NCI-H345 (cell line): ENCODE results near the gene DMAP1.

Experiments
- DNase-seq: peaks from one replicate; lab custom pipeline; 2025; lab: John Stamatoyannopoulos, UW

The DMAP1 gene

GRCh38 chr1:44254392-44254910 lies 41.2 kb downstream of the DMAP1 start:
- no peak for DNase-seq

- DNase-seq: no peak
Measured at GRCh38 chr1:44256762-44257554, 43.7 kb downstream of the DMAP1 start.

GRCh38 chr1:44259090-44259489 lies 45.8 kb downstream of the DMAP1 start:
- no peak for DNase-seq

GRCh38 chr1:44260792-44261170 lies 47.5 kb downstream of the DMAP1 start:
- DNase-seq: no peak

GRCh38 chr1:44261171-44261817 lies 48.0 kb downstream of the DMAP1 start:
- DNase-seq: no peak

- no peak for DNase-seq
Measured at GRCh38 chr1:44261962-44262361, 48.7 kb downstream of the DMAP1 start.

GRCh38 chr1:44262414-44262813 lies 49.1 kb downstream of the DMAP1 start:
- no peak for DNase-seq

- no peak for DNase-seq
Measured at GRCh38 chr1:44262816-44263567, 49.7 kb downstream of the DMAP1 start.

GRCh38 chr1:44263568-44264450 lies 50.5 kb downstream of the DMAP1 start:
- DNase-seq: no peak

GRCh38 chr1:44264451-44264771 lies 51.1 kb downstream of the DMAP1 start:
- DNase-seq: no peak

- no peak for DNase-seq
Measured at GRCh38 chr1:44265656-44266358, 52.5 kb downstream of the DMAP1 start.

- no peak for DNase-seq
Measured at GRCh38 chr1:44266400-44267344, 53.4 kb downstream of the DMAP1 start.

GRCh38 chr1:44267438-44267837 lies 54.2 kb downstream of the DMAP1 start:
- no peak for DNase-seq

GRCh38 chr1:44268054-44268453 lies 54.8 kb downstream of the DMAP1 start:
- DNase-seq: no peak
